GM23338 (cell line): ENCODE results near the gene CPE. TPM values are rescaled to one million over a fixed set of nuclear protein-coding genes. Genes with fewer than 3 reads are reported as not detected.

Source experiments
- ATAC-seq: fragments of 200-7000 bp; cut with Tn5 transposase; 3 replicates; pipeline ENCODE4 v1.9.1; 2020
- DNase-seq: peaks from one replicate; pipeline ENCODE4 v3.0.0-alpha.2; 2015; ENCODE audit warnings: low spot score
- H2AFZ ChIP-seq: fragments of 200-600 bp; sonication (generic); 2 replicates; pipeline ENCODE4 v1.8.0; 2016; ENCODE audit warnings: antibody characterized with exemption, mild to moderate bottlenecking, moderate library complexity
- H3F3A ChIP-seq: fragments of 200-600 bp; sonication (generic); replicated peaks from 2 replicates; pipeline ENCODE4 v1.8.0; 2017; ENCODE audit warnings: antibody characterized with exemption, mixed run types, low read depth
- H3K27ac ChIP-seq: fragments of 200-600 bp; sonication (generic); 2 replicates; pipeline ENCODE4 v1.6.1; 2016; ENCODE audit warnings: low read depth
- H3K27me3 ChIP-seq: fragments of 200-600 bp; sonication (generic); 2 replicates; pipeline ENCODE4 v1.8.0; 2016; ENCODE audit warnings: mild to moderate bottlenecking, mixed run types, moderate library complexity; ENCODE audit not compliant: insufficient read depth
- H3K36me3 ChIP-seq: fragments of 200-600 bp; sonication (generic); 2 replicates; pipeline ENCODE4 v1.8.0; 2016; ENCODE audit warnings: mild to moderate bottlenecking; ENCODE audit not compliant: insufficient read depth
- H3K4me1 ChIP-seq: fragments of 200-600 bp; sonication (generic); 2 replicates; pipeline ENCODE4 v1.8.0; 2016; ENCODE audit warnings: mild to moderate bottlenecking, moderate library complexity; ENCODE audit not compliant: insufficient read depth
- H3K4me2 ChIP-seq: fragments of 200-600 bp; sonication (generic); 2 replicates; pipeline ENCODE4 v1.7.1; 2017; ENCODE audit warnings: mixed run types
- H3K4me3 ChIP-seq: fragments of 200-600 bp; sonication (generic); 2 replicates; pipeline ENCODE4 v1.6.1; 2016; ENCODE audit warnings: mixed run types
- H3K79me2 ChIP-seq: fragments of 200-600 bp; sonication (generic); replicated peaks from 2 replicates; pipeline ENCODE4 v1.8.0; 2017; ENCODE audit warnings: mild to moderate bottlenecking; ENCODE audit not compliant: insufficient read depth
- H3K9me2 ChIP-seq: fragments of 200-600 bp; sonication (generic); 2 replicates; pipeline ENCODE4 v1.8.0; 2017; ENCODE audit not compliant: insufficient read depth
- H4K20me1 ChIP-seq: fragments of 200-600 bp; sonication (generic); replicated peaks from 2 replicates; pipeline ENCODE4 v1.8.0; 2017; ENCODE audit warnings: mild to moderate bottlenecking; ENCODE audit not compliant: insufficient read depth
- H3K27ac Mint-ChIP-seq: 2 replicates; pipeline ENCODE4 v1.8.0; 2020; ENCODE audit warnings: inconsistent platforms, mild to moderate bottlenecking, moderate library complexity, mixed read lengths
- H3K27me3 Mint-ChIP-seq: 3 replicates; pipeline ENCODE4 v1.8.0; 2022; ENCODE audit warnings: low read depth, mild to moderate bottlenecking, moderate library complexity, mixed read lengths, inconsistent platforms; ENCODE audit not compliant: insufficient read depth, poor library complexity
- H3K36me3 Mint-ChIP-seq: 3 replicates; pipeline ENCODE4 v1.8.0; 2021; ENCODE audit warnings: low read depth, mild to moderate bottlenecking, inconsistent platforms, moderate library complexity, mixed read lengths
- H3K4me1 Mint-ChIP-seq: 3 replicates; pipeline ENCODE4 v1.8.0; 2020; ENCODE audit warnings: mild to moderate bottlenecking, inconsistent platforms, mixed read lengths
- H3K4me3 Mint-ChIP-seq: 3 replicates; pipeline ENCODE4 v1.8.0; 2021; ENCODE audit warnings: moderate library complexity, mild to moderate bottlenecking, inconsistent platforms, mixed read lengths
- H3K9me3 Mint-ChIP-seq: 3 replicates; pipeline ENCODE4 v1.8.0; 2020; ENCODE audit warnings: moderate library complexity, mild to moderate bottlenecking, inconsistent platforms, mixed read lengths
- CREB1 ChIP-seq: fragments of 250-450 bp; sonication (Bioruptor Pico); IDR thresholded peaks from 2 replicates; pipeline ENCODE4 v1.5.0; 2020; ENCODE audit warnings: low read depth, mild to moderate bottlenecking, moderate library complexity
- ZNF114 ChIP-seq: fragments of 250-450 bp; sonication (Bioruptor Pico); IDR thresholded peaks from 2 replicates; pipeline ENCODE4 v1.5.0; 2020; ENCODE audit warnings: mild to moderate bottlenecking, moderate library complexity
- polyA plus RNA-seq: library from polyadenylated mRNA; unstranded; fragments of >200 nt; fragmentation: Nextera tagmentation; extraction: Ambion mirVana; gene quantifications from 2 replicates; pipeline ENCODE4 v1.2.1, GENCODE V29; 2016
- total RNA-seq: library from RNA; depleted of rRNA; stranded (reverse); fragments of >200 nt; shearing (Covaris generic); gene quantifications from 2 replicates; pipeline ENCODE4 v1.2.3, GENCODE V29; 2014
- TF ChIP-seq, protein P1 (sequence below): IDR thresholded peaks from 2 replicates; pipeline ENCODE4 v1.6.1; 2016; ENCODE audit warnings: antibody characterized with exemption
- TF ChIP-seq, protein P2 (sequence below): fragments of 250-450 bp; sonication (Bioruptor Pico); IDR thresholded peaks from 2 replicates; pipeline ENCODE4 v1.5.0; 2020; ENCODE audit warnings: mild to moderate bottlenecking, moderate library complexity

CPE gene
- total and polyA plus RNA-seq, 2 experiments from 2014 or later: 10.3 to 16.5 TPM

DNA sequence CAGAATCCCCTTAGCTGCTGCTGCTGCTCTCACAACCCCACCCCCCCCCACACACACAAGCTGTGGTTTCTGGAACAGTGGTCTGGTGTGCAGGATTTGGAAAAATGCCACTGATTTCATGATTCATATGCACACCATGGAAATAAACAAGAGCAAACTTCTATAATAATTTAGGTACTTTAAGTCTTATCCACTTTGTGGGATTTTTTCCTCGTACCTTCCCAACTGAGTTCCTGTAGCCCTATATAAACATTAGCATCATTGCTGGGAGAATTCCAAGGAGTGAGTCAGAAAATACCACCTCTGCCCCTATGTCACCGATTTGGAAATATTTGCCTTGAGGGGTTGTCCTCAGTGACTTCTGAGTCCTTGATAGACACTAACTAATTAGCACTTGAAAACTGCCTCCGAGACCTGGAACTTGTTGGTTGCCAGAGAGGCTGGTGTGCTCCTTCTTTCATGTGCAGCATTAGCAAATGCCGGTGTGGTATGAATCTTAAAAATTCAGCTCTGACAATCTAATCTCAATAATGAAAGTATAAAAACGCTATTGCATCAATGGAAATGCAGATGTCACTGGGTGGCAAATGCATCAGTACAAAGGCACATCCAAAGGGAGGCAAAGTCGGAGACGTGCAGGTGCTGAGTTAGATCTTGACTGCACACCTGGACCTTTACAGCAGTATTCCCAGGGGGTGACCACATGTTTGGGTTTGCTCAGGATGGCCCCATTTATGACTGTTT, 61.8 kb downstream of the CPE start:
- H3K27me3 Mint-ChIP-seq: no peaks in the 10 kb centered on the region
- ATAC-seq (no peak), DNase-seq (peak; percentile 21)
- H3K9me3 Mint-ChIP-seq: no peaks in the 10 kb centered on the region
- Histone ChIP-seq H3K79me2 (no peaks in the 10 kb centered on the region), H4K20me1 (no peaks in the 10 kb centered on the region), H3K4me3 (no peak overlapping the region), H3K36me3 (no peaks in the 10 kb centered on the region), H3K27ac (no peak overlapping the region), H3K9me2 (0 out of 2 replicates have a peak, but pooled peaks cover 2% of the 10 kb centered on the region), H3K4me2 (0 out of 2 replicates have a peak overlapping the region, but pooled peaks have one; percentile 8), H2AFZ (no peak overlapping the region), H3F3A (no peaks in the 10 kb centered on the region), H3K4me1 (peaks cover 10% of the 10 kb centered on the region), H3K27me3 (no peaks in the 10 kb centered on the region)
- TF ChIP-seq, protein P1, sequence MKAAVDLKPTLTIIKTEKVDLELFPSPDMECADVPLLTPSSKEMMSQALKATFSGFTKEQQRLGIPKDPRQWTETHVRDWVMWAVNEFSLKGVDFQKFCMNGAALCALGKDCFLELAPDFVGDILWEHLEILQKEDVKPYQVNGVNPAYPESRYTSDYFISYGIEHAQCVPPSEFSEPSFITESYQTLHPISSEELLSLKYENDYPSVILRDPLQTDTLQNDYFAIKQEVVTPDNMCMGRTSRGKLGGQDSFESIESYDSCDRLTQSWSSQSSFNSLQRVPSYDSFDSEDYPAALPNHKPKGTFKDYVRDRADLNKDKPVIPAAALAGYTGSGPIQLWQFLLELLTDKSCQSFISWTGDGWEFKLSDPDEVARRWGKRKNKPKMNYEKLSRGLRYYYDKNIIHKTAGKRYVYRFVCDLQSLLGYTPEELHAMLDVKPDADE: no peak
- TF ChIP-seq, protein P2, sequence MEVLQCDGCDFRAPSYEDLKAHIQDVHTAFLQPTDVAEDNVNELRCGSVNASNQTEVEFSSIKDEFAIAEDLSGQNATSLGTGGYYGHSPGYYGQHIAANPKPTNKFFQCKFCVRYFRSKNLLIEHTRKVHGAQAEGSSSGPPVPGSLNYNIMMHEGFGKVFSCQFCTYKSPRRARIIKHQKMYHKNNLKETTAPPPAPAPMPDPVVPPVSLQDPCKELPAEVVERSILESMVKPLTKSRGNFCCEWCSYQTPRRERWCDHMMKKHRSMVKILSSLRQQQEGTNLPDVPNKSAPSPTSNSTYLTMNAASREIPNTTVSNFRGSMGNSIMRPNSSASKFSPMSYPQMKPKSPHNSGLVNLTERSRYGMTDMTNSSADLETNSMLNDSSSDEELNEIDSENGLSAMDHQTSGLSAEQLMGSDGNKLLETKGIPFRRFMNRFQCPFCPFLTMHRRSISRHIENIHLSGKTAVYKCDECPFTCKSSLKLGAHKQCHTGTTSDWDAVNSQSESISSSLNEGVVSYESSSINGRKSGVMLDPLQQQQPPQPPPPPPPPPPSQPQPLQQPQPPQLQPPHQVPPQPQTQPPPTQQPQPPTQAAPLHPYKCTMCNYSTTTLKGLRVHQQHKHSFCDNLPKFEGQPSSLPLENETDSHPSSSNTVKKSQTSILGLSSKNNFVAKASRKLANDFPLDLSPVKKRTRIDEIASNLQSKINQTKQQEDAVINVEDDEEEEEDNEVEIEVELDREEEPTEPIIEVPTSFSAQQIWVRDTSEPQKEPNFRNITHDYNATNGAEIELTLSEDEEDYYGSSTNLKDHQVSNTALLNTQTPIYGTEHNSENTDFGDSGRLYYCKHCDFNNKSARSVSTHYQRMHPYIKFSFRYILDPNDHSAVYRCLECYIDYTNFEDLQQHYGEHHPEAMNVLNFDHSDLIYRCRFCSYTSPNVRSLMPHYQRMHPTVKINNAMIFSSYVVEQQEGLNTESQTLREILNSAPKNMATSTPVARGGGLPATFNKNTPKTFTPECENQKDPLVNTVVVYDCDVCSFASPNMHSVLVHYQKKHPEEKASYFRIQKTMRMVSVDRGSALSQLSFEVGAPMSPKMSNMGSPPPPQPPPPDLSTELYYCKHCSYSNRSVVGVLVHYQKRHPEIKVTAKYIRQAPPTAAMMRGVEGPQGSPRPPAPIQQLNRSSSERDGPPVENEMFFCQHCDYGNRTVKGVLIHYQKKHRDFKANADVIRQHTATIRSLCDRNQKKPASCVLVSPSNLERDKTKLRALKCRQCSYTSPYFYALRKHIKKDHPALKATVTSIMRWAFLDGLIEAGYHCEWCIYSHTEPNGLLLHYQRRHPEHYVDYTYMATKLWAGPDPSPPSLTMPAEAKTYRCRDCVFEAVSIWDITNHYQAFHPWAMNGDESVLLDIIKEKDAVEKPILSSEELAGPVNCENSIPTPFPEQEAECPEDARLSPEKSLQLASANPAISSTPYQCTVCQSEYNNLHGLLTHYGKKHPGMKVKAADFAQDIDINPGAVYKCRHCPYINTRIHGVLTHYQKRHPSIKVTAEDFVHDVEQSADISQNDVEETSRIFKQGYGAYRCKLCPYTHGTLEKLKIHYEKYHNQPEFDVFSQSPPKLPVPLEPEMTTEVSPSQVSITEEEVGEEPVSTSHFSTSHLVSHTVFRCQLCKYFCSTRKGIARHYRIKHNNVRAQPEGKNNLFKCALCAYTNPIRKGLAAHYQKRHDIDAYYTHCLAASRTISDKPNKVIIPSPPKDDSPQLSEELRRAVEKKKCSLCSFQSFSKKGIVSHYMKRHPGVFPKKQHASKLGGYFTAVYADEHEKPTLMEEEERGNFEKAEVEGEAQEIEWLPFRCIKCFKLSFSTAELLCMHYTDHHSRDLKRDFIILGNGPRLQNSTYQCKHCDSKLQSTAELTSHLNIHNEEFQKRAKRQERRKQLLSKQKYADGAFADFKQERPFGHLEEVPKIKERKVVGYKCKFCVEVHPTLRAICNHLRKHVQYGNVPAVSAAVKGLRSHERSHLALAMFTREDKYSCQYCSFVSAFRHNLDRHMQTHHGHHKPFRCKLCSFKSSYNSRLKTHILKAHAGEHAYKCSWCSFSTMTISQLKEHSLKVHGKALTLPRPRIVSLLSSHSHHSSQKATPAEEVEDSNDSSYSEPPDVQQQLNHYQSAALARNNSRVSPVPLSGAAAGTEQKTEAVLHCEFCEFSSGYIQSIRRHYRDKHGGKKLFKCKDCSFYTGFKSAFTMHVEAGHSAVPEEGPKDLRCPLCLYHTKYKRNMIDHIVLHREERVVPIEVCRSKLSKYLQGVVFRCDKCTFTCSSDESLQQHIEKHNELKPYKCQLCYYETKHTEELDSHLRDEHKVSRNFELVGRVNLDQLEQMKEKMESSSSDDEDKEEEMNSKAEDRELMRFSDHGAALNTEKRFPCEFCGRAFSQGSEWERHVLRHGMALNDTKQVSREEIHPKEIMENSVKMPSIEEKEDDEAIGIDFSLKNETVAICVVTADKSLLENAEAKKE (CRISPR knock-in tag): no peak
- TF ChIP-seq CREB1 (no peak), ZNF114 (CRISPR knock-in tag) (no peak)
- H3K4me3 Mint-ChIP-seq: no peak overlapping the region
- H3K27ac Mint-ChIP-seq: no peak overlapping the region
- peaks cover 14% of the 10 kb centered on the region for H3K4me1 Mint-ChIP-seq
- H3K36me3 Mint-ChIP-seq: no peaks in the 10 kb centered on the region
